HG03558 (cell line): ENCODE results near the gene PPP2R3A.

ENCODE experiments used
- ATAC-seq: cut with Tn5 transposase; IDR thresholded peaks from one replicate; pipeline ENCODE4 v1.9.1; 2021; ENCODE audit warnings: moderate number of reproducible peaks; ENCODE audit not compliant: unreplicated experiment; ENCODE audit errors: extremely low read depth

The PPP2R3A gene

GRCh38 chr3:136008732-136009470 is 43.4 kb downstream of the PPP2R3A start:
- ATAC-seq, result no peak

DNA sequence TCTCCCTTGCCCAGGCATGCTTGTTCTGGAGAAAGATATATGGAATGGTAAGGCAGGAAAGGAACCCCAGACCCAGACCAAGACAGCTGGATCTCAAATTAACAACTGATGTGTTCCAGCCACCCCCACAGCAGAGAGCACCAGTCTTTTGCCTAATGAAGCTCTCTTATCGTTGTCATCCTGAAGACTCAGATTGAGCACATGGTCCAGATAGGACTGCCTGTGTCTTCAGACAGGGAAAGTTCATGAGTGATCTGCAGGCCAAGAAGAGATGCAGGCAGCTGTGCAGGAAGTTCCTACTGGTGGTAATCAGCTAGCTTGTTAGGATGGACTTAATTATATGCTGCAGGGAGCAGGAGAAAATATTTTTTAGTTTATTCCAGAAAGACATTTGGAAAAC is 53.3 kb downstream of the PPP2R3A start:
- no peak for ATAC-seq

DNA sequence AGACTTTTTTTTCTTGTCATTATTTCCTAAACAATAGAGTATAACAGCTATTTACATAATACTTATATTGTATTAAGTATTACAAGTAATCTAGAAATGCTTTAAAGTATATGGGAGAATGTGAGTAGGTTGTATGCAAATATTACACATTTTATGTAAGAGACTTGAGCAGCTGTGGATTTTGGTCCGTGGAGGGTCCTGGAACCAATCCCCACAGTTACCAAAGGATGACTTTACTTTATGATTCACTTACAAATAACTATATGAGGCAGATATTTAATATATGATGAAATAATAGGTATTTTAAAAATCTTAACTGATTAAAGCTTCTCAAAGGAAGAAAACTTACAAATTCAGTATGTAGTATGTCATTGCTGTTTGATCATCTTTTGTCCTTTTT is 56.3 kb downstream of the PPP2R3A start:
- ATAC-seq, result no peak

DNA sequence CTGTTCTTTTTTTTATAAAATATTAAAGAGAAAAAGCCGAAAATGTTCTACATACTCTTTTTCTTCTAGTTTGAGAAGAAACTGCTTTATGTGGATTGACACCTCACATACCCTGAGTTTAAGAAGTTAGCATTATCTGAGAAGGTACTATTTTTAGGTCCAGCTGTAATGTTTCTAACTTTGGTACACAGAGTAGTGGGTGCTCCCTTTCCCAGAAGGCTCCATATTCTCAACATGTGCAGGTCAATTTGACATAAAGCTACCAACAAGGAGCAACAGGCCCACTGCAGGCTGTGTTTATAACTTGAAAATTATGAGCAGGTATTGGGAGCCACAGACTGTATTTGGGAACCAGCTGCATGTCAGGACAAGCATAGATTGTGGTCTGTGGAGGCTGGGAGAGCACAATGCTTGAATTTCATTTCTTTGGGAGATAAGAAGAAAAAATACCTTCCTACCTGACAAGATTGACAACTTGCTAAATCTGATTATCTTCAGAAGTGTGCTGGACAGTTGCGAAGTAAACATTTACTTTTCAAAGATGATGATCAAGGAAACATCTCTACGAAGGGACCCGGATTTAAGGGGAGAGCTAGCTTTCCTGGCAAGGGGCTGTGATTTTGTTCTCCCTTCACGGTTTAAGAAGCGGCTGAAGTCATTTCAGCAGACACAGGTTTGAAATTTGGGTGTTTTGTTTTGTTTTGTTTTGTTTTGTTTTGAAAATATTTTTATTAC is 57.2 kb downstream of the PPP2R3A start:
- no peak for ATAC-seq

DNA sequence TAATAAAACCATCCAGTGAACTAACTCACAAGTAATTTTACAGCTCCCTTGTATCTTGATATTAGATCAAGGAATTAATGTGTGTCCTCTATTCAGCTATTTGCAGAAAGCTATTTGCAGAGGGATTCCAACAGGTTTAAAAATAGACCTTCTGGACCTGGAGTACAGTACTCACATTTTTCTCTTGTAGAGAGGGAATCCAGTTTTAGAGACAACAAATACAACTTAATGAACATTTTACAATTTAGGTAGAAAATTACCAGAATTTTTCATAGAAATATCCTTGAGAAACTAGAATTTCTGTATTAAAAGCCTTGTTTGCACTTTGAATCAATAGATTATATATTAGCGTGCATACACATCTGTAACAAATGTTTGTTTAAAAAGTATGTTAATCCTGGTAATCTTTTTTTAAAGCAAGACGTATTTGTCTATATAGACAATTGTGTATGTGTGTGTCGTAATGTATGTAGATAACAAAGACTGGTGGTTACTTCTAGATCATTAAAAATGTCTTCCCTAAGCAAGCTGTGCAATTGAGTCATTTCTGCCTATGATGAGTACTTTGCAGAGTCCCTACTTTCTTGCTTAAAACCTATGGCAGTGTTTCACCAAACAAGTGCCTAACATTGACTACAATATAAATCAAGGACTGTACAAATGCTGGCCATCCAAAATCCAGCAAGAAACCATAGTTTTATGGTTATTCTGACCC is 57.9 kb downstream of the PPP2R3A start:
- no peak for ATAC-seq

- ATAC-seq, result no peak
Observed at GRCh38 chr3:136036306-136036705, 70.8 kb downstream of the PPP2R3A start.

DNA sequence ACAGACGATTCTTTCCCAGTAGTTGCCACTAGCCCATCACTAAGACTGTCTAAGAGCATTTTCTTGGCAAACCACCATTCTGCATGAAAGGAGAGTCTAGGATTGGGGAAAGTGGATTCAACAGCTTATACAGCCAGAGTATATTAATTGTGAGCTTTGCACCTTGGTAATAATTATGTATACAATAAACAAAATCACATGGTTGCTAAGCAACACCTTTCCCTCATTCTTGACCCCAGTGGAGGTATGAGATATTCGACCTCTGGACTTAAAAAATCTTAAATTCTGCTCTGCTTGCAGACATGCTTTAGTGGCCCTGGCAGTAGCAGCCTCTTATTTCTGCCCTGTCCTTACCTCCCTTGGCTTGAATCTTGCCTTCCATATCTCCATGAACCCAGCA is 73.1 kb downstream of the PPP2R3A start:
- ATAC-seq, result no peak

DNA sequence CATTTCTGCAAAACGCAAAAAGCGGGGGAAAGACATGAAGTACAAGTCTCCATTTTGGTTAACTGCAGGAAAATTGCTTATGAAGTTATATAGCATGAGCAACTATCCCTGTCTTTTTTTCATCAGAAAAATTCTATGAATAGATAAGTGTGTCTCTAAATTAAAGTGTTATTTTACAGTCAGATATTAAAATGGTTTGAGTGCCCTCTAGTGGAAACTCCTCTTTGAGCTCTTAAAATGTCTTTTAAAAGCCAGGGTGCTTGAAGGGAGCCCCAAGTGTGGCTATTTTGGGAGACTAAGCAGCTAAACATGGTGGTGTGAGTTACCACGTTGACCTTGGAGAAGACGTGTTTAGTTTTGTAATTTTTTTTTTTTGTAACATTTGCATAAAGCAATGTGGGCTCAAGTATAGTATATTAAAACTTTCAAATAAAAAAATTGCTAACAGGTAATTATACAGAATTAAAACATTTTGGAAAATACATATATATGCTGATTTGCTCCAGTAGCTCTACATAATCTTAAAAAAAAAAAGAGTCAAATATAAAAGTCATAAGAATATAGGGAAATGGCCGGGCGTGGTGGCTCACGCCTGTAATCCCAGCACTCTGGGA is 77.2 kb downstream of the PPP2R3A start:
- no peak for ATAC-seq

DNA sequence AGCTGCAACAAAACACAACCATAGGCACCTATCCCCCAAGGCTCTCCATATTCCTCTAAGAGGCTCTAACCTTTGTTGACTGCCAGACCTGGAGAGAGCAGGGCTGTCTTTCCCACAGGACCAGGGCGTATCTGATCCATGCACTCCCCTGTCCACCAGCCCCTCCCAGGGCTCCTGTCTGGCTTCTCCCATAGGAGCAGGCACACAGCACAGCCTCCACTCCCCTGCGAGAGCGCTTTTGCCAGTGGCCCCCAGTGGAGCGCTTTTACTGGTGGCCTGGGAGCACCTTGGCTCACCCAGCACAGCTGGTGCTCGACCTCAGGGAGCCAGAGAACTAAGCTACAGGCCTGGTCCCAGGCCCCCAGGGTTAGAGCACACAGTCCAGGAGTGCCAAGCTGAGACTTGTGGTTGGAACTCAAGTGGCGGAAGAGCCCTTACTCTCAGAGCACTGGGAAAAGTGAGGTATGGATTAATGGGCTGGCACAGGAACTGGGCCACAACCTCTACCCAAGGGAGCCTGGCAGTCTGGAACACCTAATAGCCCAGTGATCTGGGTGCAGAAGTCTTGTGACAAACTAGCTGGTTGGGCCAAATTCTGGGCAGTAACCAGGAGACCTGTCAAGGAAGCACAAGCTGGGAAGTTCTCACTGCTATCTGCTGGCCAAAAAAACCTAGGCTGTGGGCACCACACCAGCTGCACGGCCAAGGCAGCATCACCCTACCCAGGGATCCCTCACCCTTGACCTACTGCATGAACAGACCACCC is 79.6 kb downstream of the PPP2R3A start:
- ATAC-seq, result no peak

DNA sequence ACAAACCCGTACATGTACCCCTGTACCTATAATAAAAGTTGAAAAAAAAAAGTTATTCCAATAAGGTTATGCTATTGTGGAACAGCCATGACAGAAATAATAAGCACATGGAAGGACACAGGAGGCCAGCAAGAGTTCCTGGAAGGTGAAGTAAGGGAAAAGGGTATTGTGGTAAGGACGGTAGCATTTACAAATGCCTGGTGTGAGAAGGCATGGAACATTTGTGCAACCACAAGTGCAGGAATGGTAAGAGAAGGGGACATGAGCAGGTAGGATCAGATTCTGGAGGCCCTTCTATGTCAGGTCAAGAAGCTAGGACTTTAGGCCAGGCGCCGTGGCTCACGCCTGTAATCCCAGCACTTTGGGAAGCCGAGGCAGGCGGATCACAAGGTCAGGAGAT is 82.5 kb downstream of the PPP2R3A start:
- no peak for ATAC-seq

- ATAC-seq, result no peak
Observed at GRCh38 chr3:136050250-136050649, 84.7 kb downstream of the PPP2R3A start.

GRCh38 chr3:136055491-136055890 is 90.0 kb downstream of the PPP2R3A start:
- no peak for ATAC-seq

DNA sequence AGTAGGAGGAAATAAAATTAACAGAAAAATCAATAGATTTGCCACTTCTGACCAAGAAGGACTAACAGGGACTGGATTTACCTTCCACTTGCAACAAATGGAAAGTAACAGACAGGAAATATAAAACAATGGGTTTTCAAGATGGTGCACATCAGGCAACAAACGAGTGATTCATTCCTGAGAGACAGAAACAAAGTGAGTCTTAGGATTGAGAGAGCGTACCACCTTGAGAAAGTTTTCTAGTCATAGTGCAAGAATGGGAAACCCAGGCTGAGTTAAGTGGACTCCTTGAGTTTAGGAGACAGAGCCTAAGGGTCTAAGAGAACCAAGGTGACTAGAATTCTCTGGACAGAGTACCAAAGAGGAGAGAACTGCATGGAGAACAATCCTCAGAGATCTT is 101.7 kb downstream of the PPP2R3A start:
- no peak for ATAC-seq

- ATAC-seq, result no peak
Observed at GRCh38 chr3:136068708-136069107, 103.2 kb downstream of the PPP2R3A start.

GRCh38 chr3:136069933-136070332 is 104.4 kb downstream of the PPP2R3A start:
- ATAC-seq, result no peak

DNA sequence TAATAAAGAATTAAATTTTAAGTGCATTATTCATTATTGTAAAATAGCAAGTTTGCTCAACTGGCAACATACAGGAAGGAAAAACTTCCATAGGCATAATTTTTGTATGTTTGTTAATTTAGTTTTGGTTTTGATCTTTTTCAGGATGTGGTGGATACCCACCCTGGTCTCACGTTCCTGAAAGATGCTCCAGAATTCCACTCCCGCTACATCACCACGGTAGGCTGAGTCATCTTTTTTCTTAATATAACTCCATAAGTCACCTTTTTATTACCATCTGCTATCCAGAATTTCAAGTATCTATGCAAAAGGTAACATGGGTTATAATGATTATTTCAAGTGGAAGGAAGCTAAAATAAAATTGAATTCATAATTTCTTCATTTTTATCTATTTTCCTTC is 104.8 kb downstream of the PPP2R3A start:
- no peak for ATAC-seq

GRCh38 chr3:136070953-136071949 is 105.7 kb downstream of the PPP2R3A start:
- ATAC-seq, result no peak

DNA sequence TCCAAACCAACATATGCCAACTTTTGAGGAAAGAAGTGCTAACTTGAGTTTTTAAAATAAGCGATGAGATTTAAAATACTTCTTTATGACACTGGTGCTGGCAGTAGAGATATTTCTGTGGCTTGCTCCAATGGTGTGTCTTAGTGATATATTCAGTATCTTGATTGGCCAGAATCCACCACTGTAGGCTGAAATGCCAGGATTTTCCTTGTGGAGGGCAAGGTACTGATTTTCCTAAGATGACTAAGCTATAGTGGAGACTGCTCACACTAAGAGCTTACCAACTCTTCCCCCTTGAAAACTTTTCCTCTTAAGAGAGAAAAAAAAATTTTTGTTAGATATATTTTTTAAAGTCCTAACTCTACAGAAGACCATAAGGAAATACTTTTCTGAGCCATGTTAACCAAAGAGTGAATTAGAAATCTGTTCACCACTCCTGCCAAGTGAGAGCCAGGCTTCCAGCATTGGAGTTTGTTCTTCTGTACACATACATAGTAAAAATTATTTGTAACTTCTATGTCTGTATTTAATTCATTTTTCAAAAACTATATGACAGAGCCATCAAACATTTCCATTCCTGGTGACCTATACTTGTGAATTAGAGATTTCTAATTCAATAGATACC is 109.1 kb downstream of the PPP2R3A start:
- ATAC-seq, result no peak
